GM23338 (cell line): Measurements from ENCODE around the gene CASP10.

Source experiments
- CTCF ChIP-seq, 2 experiments: fragments of 200-600 bp in 1 of 2; sonication (generic) in 1 of 2; conservative IDR thresholded peaks; 2 replicates each; pipeline versions ENCODE4 v1.5.1 to v1.6.1; 2016 to 2017; ENCODE audit warnings: antibody characterized with exemption in 2 of 2, low read depth in 2 of 2, mild to moderate bottlenecking in 2 of 2, moderate library complexity in 1 of 2
- ETS1 ChIP-seq: IDR thresholded peaks from 2 replicates; pipeline ENCODE4 v1.6.1; 2016; ENCODE audit warnings: antibody characterized with exemption
- EZH2 ChIP-seq: fragments of 200-600 bp; sonication (generic); IDR thresholded peaks from one replicate; pipeline ENCODE4 v1.8.0; 2017; ENCODE audit warnings: antibody characterized with exemption, mild to moderate bottlenecking, low read depth; ENCODE audit not compliant: unreplicated experiment

- no peak for TF ChIP-seq CTCF (conservative IDR thresholded peaks at IDR 0.05; ENCODE audit: low read depth in 2 of 2)
- TF ChIP-seq EZH2, result no peak
- TF ChIP-seq ETS1, result no peak
Measured at GRCh38 chr2:201191132-201191875, 8.4 kb downstream of the CASP10 start.
